HL-60/S4 treated with retinoic acid at 250 ng/mL for 4 days and 3 days (cell line): ENCODE measurements around the gene FBLN2.

Experiments
- in situ Hi-C: fragments of 300-500 bp; cut with MboI; formaldehyde crosslinking; loops from 2 replicates; pipeline ENCODE4 v1.7.0; 2022; ENCODE audit warnings: low sequenced_read_pairs

Gene FBLN2

DNA sequence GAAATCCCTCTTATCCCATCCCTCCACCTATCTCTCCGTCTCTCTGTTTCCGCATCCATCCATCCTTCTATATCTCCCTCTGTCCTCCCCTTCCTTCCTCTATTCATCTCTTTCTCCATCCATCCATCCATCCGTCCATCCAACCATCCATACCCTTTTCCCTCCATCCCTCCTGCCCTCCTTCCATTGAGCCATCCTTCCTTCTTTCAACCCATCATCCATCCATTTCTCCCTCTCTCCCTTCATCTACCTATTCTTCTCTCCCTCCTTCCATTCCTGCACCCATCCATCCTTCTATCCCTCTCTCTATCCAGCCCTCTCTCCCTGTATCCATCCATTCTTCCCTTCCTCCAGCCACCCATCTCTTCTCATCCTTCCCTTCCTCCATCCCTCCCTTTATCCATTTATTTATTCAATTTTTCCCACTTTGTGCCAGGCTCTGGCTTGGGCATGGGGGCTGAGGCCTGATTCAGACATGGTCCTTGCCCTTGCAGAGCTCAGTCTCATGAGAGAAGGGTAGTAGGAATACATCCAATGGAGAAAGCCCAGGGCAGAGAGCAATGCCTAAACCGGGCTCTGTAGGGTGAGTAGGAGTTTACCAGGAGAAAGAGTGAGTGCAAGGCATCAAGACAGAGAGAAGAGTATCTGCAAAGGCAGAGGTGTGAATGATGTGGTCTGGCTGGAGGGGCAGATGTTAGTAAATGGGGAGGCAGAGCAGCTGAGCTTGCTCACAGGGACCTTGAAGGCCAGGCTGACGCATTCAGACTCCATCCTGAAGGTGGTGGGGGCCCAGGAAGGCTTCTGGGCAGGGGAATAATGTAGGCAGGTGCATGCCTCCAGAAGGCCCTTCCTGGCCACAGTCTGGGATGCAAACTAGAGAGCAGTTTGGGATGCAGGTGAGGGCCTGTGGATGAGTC, 19.5 kb upstream of the FBLN2 start:
- in situ Hi-C loops: no loop called here

DNA sequence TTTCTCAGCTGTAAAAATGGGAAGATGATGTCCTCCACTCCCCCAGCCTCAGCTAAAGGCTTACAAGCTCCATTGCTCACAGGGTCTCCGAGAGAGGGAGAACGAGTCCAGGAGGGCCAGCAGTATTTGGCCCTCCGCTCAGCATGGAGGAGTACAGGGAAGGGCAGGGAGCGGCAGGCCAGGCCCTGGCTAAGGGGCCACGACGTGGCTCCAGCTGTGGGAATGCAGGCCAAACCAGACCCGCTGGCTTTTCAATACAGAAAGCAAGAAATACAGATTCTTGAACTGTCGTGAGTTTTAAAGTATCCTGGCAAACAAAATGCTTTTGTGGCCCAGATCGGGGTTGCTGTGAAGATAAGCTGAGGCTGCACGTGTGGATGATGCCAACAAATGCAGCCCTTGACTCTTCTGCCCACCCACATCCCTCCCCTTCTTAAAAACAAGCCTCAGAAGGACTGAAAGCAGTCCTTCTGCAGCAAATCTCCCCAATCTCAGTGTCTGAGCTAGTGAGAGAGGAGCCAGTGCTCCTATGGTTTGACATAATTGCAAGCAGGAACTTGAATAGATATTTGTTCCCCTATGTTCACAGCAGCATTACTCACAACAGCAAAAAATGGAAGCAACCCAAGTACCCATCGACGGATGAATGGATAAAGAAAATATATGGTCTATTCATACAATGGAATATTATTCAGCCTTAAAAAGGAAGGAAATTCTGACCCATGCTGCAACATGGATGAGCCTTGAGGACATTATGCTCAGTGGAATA, 18.5 kb upstream of the FBLN2 start:
- in situ Hi-C loops: no loop called here

DNA sequence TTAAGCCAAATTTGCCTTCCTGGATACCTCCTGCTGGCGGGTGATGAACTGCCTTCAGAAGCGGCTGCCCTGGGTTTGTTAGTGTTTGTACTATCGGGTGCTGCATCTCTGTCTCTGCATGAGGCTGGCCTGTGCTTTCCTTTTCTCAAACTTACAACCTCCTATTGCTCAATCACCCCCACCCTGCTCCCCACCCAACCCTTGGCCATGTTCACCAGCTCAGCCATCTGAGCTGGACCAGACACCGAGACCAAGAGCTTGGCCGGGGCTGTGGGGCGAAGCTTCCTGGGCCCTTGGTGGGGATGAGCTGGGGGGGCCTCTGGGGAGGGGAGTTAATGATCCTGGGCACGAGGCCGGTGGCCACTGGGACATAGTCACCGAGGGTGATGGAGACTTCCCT, 16.8 kb upstream of the FBLN2 start:
- in situ Hi-C loops: no loop called here

DNA sequence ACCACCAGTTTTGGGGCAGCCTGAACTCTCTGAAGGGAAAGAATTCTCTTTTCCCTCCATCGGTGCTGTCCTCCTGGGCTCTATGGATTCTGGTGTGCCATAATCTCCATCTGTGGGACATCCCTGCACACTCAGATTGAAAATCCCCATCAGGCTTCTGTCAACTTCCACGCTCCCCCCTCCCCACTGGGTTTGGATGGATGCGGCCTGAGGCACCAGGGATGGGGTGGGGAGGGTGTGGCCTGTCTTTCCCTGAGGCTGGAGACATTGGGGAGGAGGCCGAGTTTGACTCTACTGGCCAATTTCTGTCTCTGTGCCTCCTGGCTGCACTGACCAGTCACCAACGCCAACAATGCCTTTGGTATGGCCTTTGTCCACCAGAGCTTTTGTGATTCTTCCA, 16.3 kb upstream of the FBLN2 start:
- in situ Hi-C loops: no loop called here

DNA sequence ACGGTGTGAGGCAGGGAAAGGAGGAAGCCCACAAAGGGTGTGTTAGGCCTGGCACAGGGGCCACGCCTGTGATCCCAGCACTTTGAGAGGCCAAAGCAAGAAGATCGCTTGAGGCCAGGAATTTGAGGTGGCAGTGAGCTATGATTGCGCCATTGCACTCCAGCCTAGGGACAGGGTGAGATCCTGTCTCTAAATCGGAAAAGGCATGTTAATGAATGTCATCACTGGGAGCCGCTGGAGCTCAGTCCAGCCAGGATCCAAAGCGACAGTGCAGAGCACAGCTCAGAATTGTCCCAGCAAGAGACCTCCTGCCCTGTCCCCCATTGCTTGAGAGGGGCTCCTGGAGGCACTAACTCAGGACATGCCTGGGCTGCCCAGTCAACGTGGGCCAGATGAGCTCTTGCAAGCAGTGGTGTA, 15.0 kb upstream of the FBLN2 start:
- in situ Hi-C loops: no loop called here

DNA sequence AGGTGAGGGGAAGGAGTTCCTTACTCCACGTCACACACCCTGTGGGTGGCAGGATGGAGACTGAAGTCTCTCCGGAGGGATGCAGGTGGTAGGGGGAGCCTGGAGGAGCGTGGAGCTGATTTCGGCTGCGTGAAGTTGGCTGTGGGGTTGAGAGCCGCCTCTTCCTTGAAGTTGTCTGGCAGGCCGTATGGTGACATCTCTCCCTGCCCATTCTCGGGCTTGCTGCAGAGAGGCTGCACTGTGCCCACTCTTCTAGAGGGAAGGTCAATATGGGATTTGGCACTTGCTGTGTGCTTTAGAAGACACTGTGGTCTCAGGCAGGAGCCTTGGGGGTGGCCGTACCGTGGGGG, 13.4 kb upstream of the FBLN2 start:
- in situ Hi-C loops: no loop called here

DNA sequence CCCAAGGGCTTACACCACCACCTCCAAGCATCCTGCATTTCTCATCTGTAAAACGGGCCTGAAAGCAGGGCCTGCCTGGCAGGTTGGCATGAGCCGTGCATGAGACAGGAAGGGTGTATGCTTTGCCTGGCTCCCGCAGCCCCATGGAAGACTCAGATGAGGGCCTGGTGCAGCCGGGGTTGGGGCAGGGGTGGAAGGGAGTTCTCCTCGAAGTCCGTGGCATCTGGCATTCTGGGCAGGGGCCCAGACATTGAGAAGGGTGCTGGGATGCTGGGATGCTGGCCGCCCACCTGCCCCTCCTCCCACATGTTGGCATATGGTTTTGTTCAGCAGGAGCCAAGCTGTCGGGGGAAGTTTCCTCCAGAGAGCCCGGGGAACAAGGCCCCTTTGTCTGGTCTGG, 13.0 kb upstream of the FBLN2 start:
- in situ Hi-C loops: no loop called here

DNA sequence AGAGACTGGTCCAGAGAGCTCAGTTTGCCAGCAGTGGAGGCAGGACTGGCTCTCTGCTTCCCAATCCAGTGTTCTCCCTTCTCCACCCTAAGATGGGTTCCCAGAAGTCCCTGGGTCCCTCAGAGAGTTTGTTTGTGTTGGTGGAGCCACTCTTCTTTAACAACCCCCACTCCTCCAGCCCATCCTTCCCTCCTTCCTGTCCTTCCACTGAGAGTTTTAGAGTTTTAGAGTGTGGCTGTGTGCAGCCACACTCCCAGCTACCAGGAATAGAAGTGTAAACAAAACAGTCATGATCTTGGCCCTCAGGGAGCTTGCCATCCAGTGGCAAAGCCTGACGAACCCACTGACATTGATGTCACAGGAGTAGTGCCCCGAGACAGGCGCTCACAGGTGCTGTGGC, 12.5 kb upstream of the FBLN2 start:
- in situ Hi-C loops: no loop called here

DNA sequence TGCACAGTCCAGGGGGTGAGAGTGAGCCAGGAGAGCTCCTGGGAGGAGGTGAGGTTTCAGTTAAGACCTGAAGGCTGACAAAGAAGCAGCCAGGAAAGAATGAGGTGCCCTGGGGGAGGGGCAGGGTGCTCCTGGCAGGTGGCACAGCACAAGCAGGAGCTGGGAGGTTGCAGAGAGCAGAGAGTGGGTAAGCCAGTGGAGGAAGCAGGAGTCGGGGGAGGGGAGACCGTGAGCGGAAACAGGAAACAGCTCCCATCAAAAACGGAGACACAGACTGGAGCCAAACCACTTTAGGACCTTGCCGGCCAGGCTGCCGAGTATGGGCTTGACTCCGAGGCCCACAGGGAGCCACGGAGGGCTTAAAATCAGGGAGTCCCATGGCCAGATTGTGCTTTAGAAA, 12.1 kb upstream of the FBLN2 start:
- in situ Hi-C loops: no loop called here

DNA sequence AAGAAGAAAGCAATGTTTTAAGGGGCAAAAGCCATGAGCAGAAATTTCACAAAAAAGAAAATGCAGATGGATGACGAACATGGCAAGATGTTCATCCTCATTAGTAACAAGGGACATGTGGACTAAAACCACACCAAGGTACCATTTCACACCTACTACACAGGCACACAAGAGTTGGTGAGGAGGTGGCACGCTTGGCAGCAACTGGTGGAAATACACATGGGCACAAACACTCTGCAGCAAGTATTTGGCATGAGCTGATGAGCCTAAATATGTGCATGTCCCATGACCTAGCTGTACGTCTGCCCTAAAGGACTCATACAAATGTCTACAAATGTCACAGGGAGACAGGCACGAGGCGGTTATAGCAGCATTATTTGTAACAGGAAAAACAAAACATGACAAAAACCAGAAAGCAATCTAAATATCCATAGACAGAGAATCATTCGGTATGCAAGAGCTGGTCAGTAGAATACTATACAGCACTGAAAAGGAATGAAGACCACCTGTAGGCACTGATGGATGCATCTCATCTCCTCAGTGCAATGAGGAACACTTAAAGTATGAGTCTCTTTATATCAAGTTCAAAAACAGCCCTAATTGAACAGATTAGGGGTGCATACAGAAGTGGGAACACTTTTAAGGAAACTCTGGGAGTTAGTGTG, 11.5 kb upstream of the FBLN2 start:
- in situ Hi-C loops: no loop called here

DNA sequence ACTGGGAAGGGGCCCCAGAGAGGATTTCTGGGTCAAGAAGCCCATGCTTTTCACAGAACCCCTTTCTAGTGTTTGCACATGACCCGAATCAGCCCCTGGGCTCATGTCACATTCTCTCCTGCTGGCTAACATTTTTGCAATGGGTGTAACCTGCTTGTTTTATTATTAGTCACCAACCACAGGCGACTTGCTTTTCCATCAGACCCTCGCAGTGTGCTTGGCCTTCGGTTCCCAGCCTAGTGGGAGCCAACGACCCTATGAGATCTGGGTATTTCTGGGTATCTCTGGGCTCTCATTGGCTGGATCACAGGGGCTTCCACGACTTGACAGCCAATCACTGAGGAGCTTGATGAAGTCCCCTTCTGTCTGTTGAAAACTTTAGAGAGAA, 11.0 kb upstream of the FBLN2 start:
- in situ Hi-C loops: no loop called here

DNA sequence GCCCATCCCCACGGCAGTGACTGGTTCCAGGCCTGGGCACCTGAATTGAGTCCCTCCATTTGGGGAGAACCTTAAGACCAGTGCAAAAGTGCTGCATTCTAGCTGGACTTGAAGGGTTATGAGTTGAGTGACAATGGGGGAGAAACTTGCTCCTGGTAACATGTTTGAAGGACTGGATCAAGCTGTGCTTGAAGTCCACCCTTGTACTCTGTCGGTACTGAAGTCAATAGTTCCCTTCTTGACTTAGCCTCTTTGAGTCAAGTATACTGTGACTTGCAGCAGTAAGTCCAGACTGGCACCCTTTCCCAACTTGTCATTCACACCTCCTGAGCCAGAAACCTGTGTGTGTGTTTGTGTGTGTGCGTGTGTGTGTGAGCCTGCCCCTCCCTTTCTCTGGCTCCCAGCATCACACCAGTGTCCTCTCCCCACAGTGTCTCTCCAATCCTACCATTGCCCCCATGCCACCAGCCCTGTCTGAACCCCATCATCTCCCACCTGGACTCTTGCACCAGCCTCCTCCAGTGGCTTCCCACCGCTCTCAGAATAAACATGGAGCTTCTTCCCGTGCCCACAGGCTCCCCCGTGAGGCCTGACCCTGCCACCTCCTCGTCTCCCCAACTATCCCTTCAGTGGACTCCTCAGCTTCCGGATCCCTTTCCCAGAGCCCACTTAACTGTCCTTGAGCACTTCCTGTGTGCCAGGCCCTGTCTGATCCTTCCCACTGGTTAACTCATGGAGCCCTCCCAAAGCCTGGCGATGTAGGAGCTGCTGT, 10.2 kb upstream of the FBLN2 start:
- in situ Hi-C loops: no loop called here

DNA sequence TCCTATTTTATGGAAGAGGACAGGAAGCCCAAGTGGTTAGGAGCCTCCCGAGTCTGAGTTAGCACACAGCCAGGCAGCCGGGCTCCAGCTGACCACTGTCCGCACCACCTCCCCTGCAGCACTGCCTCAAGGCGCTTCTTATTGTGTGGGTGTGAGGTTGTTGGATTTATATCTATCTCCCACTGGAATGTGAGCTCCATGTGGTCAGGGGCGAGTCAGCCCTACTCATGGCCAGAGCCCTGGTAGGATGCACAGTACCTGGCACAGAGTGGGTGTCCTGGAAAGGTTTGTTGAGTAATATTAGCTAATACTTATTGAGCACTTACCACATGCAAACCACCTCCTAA, 9.7 kb upstream of the FBLN2 start:
- in situ Hi-C loops: no loop called here

DNA sequence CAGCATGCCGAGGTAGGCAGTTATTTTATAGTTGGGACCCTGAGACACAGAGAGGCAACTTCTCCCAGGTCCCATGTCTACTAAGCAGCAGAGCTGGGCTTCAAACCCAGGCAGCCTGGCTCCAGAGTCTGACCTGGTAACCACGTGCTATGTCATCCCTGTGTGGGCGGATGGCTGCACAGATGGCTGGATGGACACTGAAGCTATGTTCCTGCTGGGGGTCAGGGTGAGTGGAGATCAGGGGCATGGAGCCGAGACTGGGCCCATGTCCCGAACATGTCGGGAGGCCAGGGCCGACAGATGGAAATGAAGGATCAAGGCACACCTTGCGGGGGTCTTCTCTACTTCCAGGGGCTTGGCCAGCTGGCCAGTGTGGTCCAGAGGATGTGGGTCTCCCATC, 9.3 kb upstream of the FBLN2 start:
- in situ Hi-C loops: no loop called here

DNA sequence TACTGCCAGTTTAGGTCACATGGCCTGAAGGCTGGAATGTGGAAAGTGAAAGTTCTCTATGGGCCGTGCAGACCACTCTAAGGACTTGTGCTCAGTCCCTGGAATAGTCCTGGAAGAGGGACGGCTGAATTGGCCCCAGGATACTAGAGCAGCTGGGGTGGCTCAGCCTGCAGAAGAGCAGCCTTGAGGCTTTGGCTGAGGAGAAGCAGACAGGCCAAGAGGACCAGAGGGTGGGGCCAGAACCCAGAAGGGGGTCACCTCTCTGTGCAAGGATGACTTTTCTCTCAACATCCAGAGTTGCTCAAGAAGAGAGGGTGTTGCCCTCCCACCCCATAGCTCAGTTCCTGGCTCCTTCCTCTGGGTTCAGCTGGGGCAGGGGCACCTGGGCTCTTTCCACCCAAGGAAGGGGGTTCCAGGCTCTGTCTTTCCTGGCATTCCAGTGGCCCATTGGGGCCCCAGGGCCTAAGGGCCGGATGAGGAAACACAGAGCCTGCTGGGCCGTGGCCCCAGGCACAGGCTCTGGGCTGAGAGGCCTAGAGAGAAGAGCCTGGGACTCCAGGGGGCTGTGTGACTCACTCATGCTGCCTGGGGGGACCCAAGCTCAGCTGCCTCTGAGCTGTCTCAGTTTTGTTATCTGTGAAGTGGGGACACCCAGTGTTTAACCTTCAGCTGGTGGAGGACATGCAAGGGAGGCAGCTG, 8.5 kb upstream of the FBLN2 start:
- in situ Hi-C loops: no loop called here

DNA sequence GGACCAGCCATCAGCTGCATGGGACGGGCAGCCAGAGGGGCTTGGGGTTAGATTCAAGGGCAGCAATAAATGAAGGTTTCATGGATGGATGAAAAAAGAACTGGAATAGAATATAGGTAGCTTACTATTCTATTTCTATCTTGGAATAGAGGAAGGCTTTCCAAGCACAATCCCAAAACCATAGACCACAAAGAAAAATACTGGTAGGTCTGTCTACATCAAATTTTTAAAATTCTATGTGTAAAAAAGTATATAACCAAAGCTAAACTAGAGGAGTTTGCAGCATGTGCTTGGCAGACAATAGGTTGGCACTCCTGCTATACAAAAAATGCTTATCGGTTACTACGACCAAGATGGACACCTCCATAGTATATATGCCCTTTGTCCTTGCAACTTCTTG, 7.2 kb upstream of the FBLN2 start:
- in situ Hi-C loops: no loop called here

DNA sequence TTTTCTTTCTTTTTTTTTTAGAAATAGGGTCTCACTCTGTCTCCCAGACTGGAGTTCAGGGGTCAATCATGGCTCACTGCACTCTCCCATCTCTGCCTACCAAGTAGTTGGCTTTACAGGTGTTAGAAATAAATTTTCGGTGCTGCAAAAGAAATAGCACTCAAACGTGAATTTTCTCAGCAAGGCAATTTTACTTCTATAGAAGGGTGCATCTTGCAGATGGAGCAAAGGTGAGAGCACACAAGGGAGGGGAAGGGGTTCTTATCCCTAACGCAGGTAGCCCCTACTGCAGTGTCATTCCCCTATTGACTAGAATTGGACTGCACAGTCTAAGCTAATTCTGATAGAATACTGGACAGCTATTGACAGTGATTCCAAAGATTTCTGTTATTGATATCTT, 6.8 kb upstream of the FBLN2 start:
- in situ Hi-C loops: no loop called here

DNA sequence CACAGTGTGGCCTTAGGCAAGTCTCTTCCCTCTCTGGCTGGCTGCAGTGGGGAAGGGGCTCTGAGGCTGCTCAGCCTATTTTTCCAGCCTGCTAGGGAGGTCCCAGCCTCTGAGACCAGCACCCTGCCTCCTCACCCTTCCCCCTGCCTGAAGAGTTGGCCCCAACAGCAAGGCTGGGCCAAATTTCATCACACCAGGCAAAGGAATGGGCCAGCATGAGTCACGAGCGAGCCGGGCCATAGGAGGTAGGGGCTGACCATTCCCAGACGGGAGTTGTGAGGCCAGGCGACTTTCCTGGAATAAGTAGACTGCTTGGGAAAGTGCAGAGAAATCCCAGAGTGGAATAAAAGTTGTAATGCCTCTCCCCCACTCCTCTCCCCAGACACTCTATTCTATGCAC, 5.7 kb upstream of the FBLN2 start:
- in situ Hi-C loops: no loop called here

DNA sequence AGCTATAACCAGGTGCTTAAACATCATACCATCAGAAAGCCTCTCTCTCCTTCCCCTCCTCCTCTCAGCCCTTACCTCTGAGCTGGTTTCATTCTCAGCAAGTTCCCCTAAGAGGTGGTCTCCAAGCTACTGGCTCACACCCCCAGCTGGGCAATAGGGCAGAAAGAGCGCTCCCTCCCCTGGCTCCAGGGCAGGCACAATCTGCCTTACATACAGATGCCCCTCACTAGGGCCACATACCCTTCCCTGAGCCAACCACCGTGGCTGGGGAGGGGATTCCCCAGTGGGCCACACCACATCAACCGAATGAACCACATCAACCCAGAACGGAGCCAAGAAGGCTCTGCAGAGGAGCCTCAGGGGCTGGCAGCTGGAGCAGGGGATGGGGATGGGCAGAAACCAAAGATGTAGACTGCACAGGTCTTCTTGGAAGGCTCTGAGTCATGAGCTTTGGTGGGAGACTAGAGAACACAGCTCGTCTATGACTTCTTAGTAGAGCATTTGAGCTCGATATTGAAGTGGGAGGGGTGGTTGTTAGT, 4.6 kb upstream of the FBLN2 start:
- in situ Hi-C loops: no loop called here

DNA sequence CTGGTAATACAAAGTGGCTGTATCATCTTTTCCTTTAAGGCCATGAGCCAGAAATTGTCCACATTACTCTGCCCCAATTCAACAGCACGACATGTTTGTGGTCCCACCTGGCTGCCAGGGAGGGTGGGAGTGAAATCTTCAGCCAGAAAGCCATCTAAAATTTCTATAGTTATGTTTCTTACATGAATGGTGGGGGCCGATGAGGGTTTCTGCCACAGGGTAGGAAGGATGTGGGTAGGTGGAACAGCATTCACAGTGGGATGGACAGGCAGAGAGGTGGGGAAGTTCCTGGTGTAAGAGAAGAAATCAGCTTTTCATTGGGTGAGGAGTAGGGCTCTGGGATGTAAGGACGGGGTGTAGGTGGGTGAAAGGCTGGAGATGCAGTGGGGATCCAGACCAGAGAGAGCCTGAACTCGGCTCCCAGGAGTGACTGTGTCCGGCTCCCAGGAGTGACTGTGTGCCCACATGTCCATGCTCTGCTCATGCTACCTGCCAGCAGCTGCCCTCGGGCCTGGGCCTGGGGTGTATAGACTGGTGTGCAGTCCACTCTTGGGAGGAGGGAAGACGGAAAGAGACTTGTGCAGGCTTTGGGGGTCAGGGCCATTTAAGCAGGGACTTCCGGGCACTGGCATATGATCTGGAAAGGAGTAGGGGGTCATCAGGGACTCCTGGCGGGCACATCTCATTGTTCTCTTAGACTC, 3.8 kb upstream of the FBLN2 start:
- in situ Hi-C loops: no loop called here
